Lower lobe of right lung (tissue), 2 donors: ENCODE results near the gene KCNIP1. TPM values are rescaled to one million over a fixed set of nuclear protein-coding genes. Genes with fewer than 3 reads are reported as not detected.

ENCODE experiments used
- ATAC-seq, 2 donors: fragments of 200-7000 bp; cut with Tn5 transposase; one replicate each; pipeline ENCODE4 v1.9.1; 2020 to 2022; ENCODE audit warnings: mild to moderate bottlenecking in 2 of 2, moderate library complexity in 2 of 2
- DNase-seq: peaks from one replicate; pipeline ENCODE4 v3.0.0-alpha.2; 2020
- H3K27ac ChIP-seq: fragments of 200-600 bp; one replicate; pipeline ENCODE4 v1.8.0; 2022
- H3K27me3 ChIP-seq: fragments of 200-600 bp; one replicate; pipeline ENCODE4 v1.8.0; 2022; ENCODE audit warnings: low read depth
- H3K36me3 ChIP-seq: fragments of 200-600 bp; one replicate; pipeline ENCODE4 v1.8.0; 2022; ENCODE audit warnings: mild to moderate bottlenecking
- H3K4me1 ChIP-seq: fragments of 200-600 bp; one replicate; pipeline ENCODE4 v1.8.0; 2022
- H3K4me3 ChIP-seq: fragments of 200-600 bp; one replicate; pipeline ENCODE4 v1.8.0; 2022; ENCODE audit warnings: mild to moderate bottlenecking
- H3K9me3 ChIP-seq: fragments of 200-600 bp; one replicate; pipeline ENCODE4 v1.8.0; 2022
- CTCF ChIP-seq: fragments of 200-600 bp; IDR thresholded peaks from one replicate; pipeline ENCODE4 v1.8.0; 2022; ENCODE audit warnings: antibody characterized with exemption, mild to moderate bottlenecking
- intact Hi-C: fragments of 100-400 bp; cut with DNase I; formaldehyde crosslinking; loops from one replicate; pipeline ENCODE4 v1.11.0; 2022
- total RNA-seq: library from RNA; stranded (reverse); fragmentation: NEBNext Ultra II Directional; extraction: Animal tissue kit (Norgen Biotek cat#: 25700); gene quantifications from one replicate; pipeline ENCODE4 v1.2.1, GENCODE V29; 2021
- donor health status: DM: no; HTN: yes; CAD: no; lungs with severe emphysema.

Gene KCNIP1
- total RNA-seq, 1 donor from 2014 or later: 1.7 TPM

GRCh38 chr5:170499621-170500020, 4.2 kb upstream of the KCNIP1 start:
- H3K27ac ChIP-seq: no peak overlapping the region
- H3K27me3 ChIP-seq: peaks cover 30% of the 10 kb centered on the region
- H3K36me3 ChIP-seq: no peaks in the 10 kb centered on the region
- DNase-seq: no peak
- no peak overlapping the region for H3K4me3 ChIP-seq
- intact Hi-C loops: no loop called here
- H3K9me3 ChIP-seq: no peaks in the 10 kb centered on the region
- ATAC-seq: no peak
- H3K4me1 ChIP-seq: no peaks in the 10 kb centered on the region
- TF ChIP-seq CTCF: no peak

- ATAC-seq: no peak
- DNase-seq: no peak
- no peaks in the 10 kb centered on the region for H3K36me3 ChIP-seq
- no peaks in the 10 kb centered on the region for H3K4me1 ChIP-seq
- no peak for TF ChIP-seq CTCF
- intact Hi-C loops: no loop called here
- H3K4me3 ChIP-seq: no peak overlapping the region
- no peak overlapping the region for H3K27ac ChIP-seq
- H3K27me3 ChIP-seq: peaks cover 38% of the 10 kb centered on the region
- no peaks in the 10 kb centered on the region for H3K9me3 ChIP-seq
Observed at GRCh38 chr5:170501361-170501760, 2.5 kb upstream of the KCNIP1 start.

GRCh38 chr5:170501931-170502330, 1.9 kb upstream of the KCNIP1 start:
- no peak overlapping the region for H3K4me3 ChIP-seq
- no peak for DNase-seq
- no peak overlapping the region for H3K27ac ChIP-seq
- H3K36me3 ChIP-seq: no peaks in the 10 kb centered on the region
- TF ChIP-seq CTCF: no peak
- H3K4me1 ChIP-seq: no peaks in the 10 kb centered on the region
- H3K9me3 ChIP-seq: no peaks in the 10 kb centered on the region
- intact Hi-C loops: no loop called here
- peaks cover 34% of the 10 kb centered on the region for H3K27me3 ChIP-seq
- no peak for ATAC-seq

- no peak for DNase-seq
- peaks cover 39% of the 10 kb centered on the region for H3K27me3 ChIP-seq
- no peak for TF ChIP-seq CTCF
- no peak for ATAC-seq
- intact Hi-C loops: no loop called here
- no peak overlapping the region for H3K4me3 ChIP-seq
- H3K36me3 ChIP-seq: no peaks in the 10 kb centered on the region
- no peaks in the 10 kb centered on the region for H3K4me1 ChIP-seq
- H3K27ac ChIP-seq: no peak overlapping the region
- H3K9me3 ChIP-seq: no peaks in the 10 kb centered on the region
Observed at GRCh38 chr5:170504616-170505266, 921 bp downstream of the KCNIP1 start.

GRCh38 chr5:170508036-170508435, 4.2 kb downstream of the KCNIP1 start:
- Histone ChIP-seq H3K4me3 (no peak overlapping the region), H3K27me3 (peaks cover 26% of the 10 kb centered on the region), H3K27ac (no peak overlapping the region), H3K36me3 (no peaks in the 10 kb centered on the region), H3K9me3 (no peaks in the 10 kb centered on the region), H3K4me1 (no peaks in the 10 kb centered on the region)
- no peak for ATAC-seq
- no peak for DNase-seq
- TF ChIP-seq CTCF: no peak
- intact Hi-C loops: no loop called here
